Measurements from ENCODE around the gene WASF3. TPM values are rescaled to one million over a fixed set of nuclear protein-coding genes. Genes with fewer than 3 reads are reported as not detected.

WASF3 gene
- total and polyA plus RNA-seq, 2 donors from 2014 or later = 3.7 to 18.5 TPM

- Histone ChIP-seq H3K36me3 (ENCODE audit: control insufficient read depth in 2 of 3, insufficient read depth in 3 of 3, low read length in 3 of 3) (no peaks in the 10 kb centered on the region), H3K4me1 (ENCODE audit: control insufficient read depth in 2 of 3, insufficient read depth in 2 of 3, low read depth in 1 of 3, low read length in 3 of 3) (no peaks in the 10 kb centered on the region), H3K27ac (ENCODE audit: low read depth in 2 of 2, low read length in 2 of 2) (no peak overlapping the region), H3K4me3 (ENCODE audit: low read length in 3 of 3) (no peak overlapping the region), H3K27me3 (ENCODE audit: control insufficient read depth, insufficient read depth, low read length) (no peaks in the 10 kb centered on the region), H3K9me3 (ENCODE audit: control insufficient read depth in 2 of 3, insufficient read depth in 1 of 3, low read length in 3 of 3) (no peaks in the 10 kb centered on the region), H3K9ac (ENCODE audit: low read length in 3 of 3) (no peak overlapping the region)
- DNase-seq (peak in 3 of 5 donors; percentile 38 to 70 (median 55)), FAIRE-seq (no peak)
- no peak for TF ChIP-seq CTCF (IDR thresholded peaks at IDR 0.05; ENCODE audit: borderline replicate concordance, extremely low read depth, insufficient read depth)
- intact Hi-C loops (cut with DNase I) = no loop called here
Measured at GRCh38 chr13:26551255-26551860, 6.1 kb upstream of the WASF3 start.

GRCh38 chr13:26555413-26555812 lies 2.1 kb upstream of the WASF3 start:
- no peak overlapping the region for H3K4me3 ChIP-seq (ENCODE audit: low read length in 3 of 3)
- intact Hi-C loops (cut with DNase I) = no loop called here
- no peaks in the 10 kb centered on the region for H3K27me3 ChIP-seq (ENCODE audit: control insufficient read depth, insufficient read depth, low read length)
- no peak for FAIRE-seq
- no peak overlapping the region for H3K9ac ChIP-seq (ENCODE audit: low read length in 3 of 3)
- no peak for TF ChIP-seq CTCF (IDR thresholded peaks at IDR 0.05; ENCODE audit: borderline replicate concordance, extremely low read depth, insufficient read depth)
- DNase-seq = no peak
- H3K36me3 ChIP-seq (ENCODE audit: control insufficient read depth in 2 of 3, insufficient read depth in 3 of 3, low read length in 3 of 3) = no peaks in the 10 kb centered on the region
- H3K9me3 ChIP-seq (ENCODE audit: control insufficient read depth in 2 of 3, insufficient read depth in 1 of 3, low read length in 3 of 3) = no peaks in the 10 kb centered on the region
- H3K27ac ChIP-seq (ENCODE audit: low read depth in 2 of 2, low read length in 2 of 2) = no peak overlapping the region
- H3K4me1 ChIP-seq (ENCODE audit: control insufficient read depth in 2 of 3, insufficient read depth in 2 of 3, low read depth in 1 of 3, low read length in 3 of 3) = no peaks in the 10 kb centered on the region

DNA sequence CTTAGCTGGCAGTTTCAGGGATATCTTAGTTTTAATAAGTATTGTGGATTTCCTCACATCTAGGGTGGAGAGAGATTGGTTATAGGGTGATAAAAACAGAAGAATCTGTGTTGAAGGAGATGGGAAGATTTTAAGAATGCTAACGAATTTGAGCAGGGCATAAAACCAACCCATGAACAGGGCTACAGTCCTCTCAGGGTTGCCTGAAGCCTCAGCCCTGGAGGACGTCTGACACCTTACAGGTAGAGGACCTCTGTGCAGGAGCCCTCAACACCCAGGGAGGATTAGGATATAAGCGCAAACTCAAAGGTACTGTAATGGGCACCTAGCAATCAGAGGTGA lies 461 bp upstream of the WASF3 start:
- Histone ChIP-seq H3K36me3 (ENCODE audit: control insufficient read depth in 2 of 3, insufficient read depth in 3 of 3, low read length in 3 of 3) (no peaks in the 10 kb centered on the region), H3K27me3 (ENCODE audit: control insufficient read depth, insufficient read depth, low read length) (no peaks in the 10 kb centered on the region), H3K9ac (ENCODE audit: low read length in 3 of 3) (peak overlapping the region in 1 of 3 donors; percentile 20), H3K4me1 (ENCODE audit: control insufficient read depth in 2 of 3, insufficient read depth in 2 of 3, low read depth in 1 of 3, low read length in 3 of 3) (no peaks in the 10 kb centered on the region), H3K9me3 (ENCODE audit: control insufficient read depth in 2 of 3, insufficient read depth in 1 of 3, low read length in 3 of 3) (no peaks in the 10 kb centered on the region), H3K27ac (ENCODE audit: low read depth in 2 of 2, low read length in 2 of 2) (no peak overlapping the region), H3K4me3 (ENCODE audit: low read length in 3 of 3) (peak overlapping the region; percentile 51 to 76 (median 66))
- DNase-seq (no peak), FAIRE-seq (no peak)
- no peak for TF ChIP-seq CTCF (IDR thresholded peaks at IDR 0.05; ENCODE audit: borderline replicate concordance, extremely low read depth, insufficient read depth)
- intact Hi-C loops (cut with DNase I) = no loop called here
